Stimulated activated CD4-positive, alpha-beta T cell treated with anti-CD3 and anti-CD28 coated beads, Interleukin-1b, Interleukin-23, amount 100 ng/mL, for 1 hour (primary cell): ENCODE results near the gene SLC16A10.
"Not testable (repeated sequence)": the region's sequence is repeated elsewhere in the genome, so short reads cannot be mapped to it uniquely, and the experiment has no call there.

ENCODE experiments used
- DNase-seq, 2 donors: peaks; one replicate each; pipeline ENCODE4 v3.0.0-alpha.2; 2020; ENCODE audit warnings: low read depth in 2 of 2

SLC16A10 gene

GRCh38 chr6:111132669-111133068 lies 45.4 kb downstream of the SLC16A10 start:
- DNase-seq = not testable (repeated sequence)

GRCh38 chr6:111134236-111134869 lies 47.0 kb downstream of the SLC16A10 start:
- DNase-seq = not testable (repeated sequence)

GRCh38 chr6:111137489-111138093 lies 50.3 kb downstream of the SLC16A10 start:
- not testable (repeated sequence) for DNase-seq

GRCh38 chr6:111147440-111147839 lies 60.1 kb downstream of the SLC16A10 start:
- DNase-seq = no peak

- no peak for DNase-seq
These were observed 60.8 kb downstream of the SLC16A10 start for GRCh38 chr6:111148110-111148509.

GRCh38 chr6:111150577-111150976 lies 63.3 kb downstream of the SLC16A10 start:
- no peak for DNase-seq

GRCh38 chr6:111154981-111155380 lies 67.7 kb downstream of the SLC16A10 start:
- no peak for DNase-seq

GRCh38 chr6:111157412-111157811 lies 70.1 kb downstream of the SLC16A10 start:
- no peak for DNase-seq

GRCh38 chr6:111159633-111160032 lies 72.3 kb downstream of the SLC16A10 start:
- DNase-seq = no peak

- no peak for DNase-seq
These were observed 74.3 kb downstream of the SLC16A10 start for GRCh38 chr6:111161650-111162049.

GRCh38 chr6:111162504-111162903 lies 75.2 kb downstream of the SLC16A10 start:
- DNase-seq = no peak

- DNase-seq = no peak
These were observed 84.5 kb downstream of the SLC16A10 start for GRCh38 chr6:111171577-111172400.

- DNase-seq = no peak
These were observed 85.3 kb downstream of the SLC16A10 start for GRCh38 chr6:111172563-111172962.

GRCh38 chr6:111173341-111173740 lies 86.0 kb downstream of the SLC16A10 start:
- DNase-seq = no peak

- DNase-seq = no peak
These were observed 86.6 kb downstream of the SLC16A10 start for GRCh38 chr6:111173946-111174345.

- no peak for DNase-seq
These were observed 87.8 kb downstream of the SLC16A10 start for GRCh38 chr6:111175109-111175508.

GRCh38 chr6:111176038-111176759 lies 88.9 kb downstream of the SLC16A10 start:
- no peak for DNase-seq

- DNase-seq = no peak
These were observed 89.4 kb downstream of the SLC16A10 start for GRCh38 chr6:111176760-111177099.

GRCh38 chr6:111177131-111177530 lies 89.8 kb downstream of the SLC16A10 start:
- no peak for DNase-seq

- no peak for DNase-seq
These were observed 96.6 kb downstream of the SLC16A10 start for GRCh38 chr6:111183702-111184517.

GRCh38 chr6:111184827-111185532 lies 97.7 kb downstream of the SLC16A10 start:
- no peak for DNase-seq
